Liver (tissue), 9 donors: ENCODE measurements around the gene CCL2. TPM values are rescaled to one million over a fixed set of nuclear protein-coding genes. Genes with fewer than 3 reads are reported as not detected.

Experiments used
- DNase-seq: peaks from one replicate; pipeline ENCODE4 v3.0.0-alpha.2; 2017; ENCODE audit warnings: low spot score
- H3K27ac ChIP-seq, 2 donors: one replicate each; pipeline ENCODE4 v1.7.0; 2013; ENCODE audit warnings: inconsistent platforms in 2 of 2, low read length in 2 of 2, control low read depth in 1 of 2, low read depth in 1 of 2, mild to moderate bottlenecking in 1 of 2
- H3K27me3 ChIP-seq, 4 donors: one replicate each; pipeline versions ENCODE4 v1.6.1 to v1.7.0; 2013; ENCODE audit warnings: low read length in 3 of 4, inconsistent platforms in 1 of 4, mild to moderate bottlenecking in 1 of 4, moderate library complexity in 1 of 4; ENCODE audit not compliant: control insufficient read depth in 4 of 4, insufficient read depth in 4 of 4
- H3K36me3 ChIP-seq, 4 donors: one replicate each; pipeline versions ENCODE4 v1.6.1 to v1.7.0; 2013; ENCODE audit warnings: low read length in 3 of 4, mild to moderate bottlenecking in 3 of 4, low read depth in 1 of 4, moderate library complexity in 1 of 4; ENCODE audit not compliant: control insufficient read depth in 4 of 4, insufficient read depth in 3 of 4
- H3K4me1 ChIP-seq, 4 donors: one replicate each; pipeline versions ENCODE4 v1.6.1 to v1.7.0; 2013; ENCODE audit warnings: low read length in 3 of 4, mild to moderate bottlenecking in 3 of 4, moderate library complexity in 1 of 4; ENCODE audit not compliant: control insufficient read depth in 4 of 4, insufficient read depth in 4 of 4
- H3K4me3 ChIP-seq, 3 donors: one replicate each; pipeline versions ENCODE4 v1.6.1 to v1.7.0; 2013; ENCODE audit warnings: low read length in 3 of 3, control low read depth in 1 of 3, low read depth in 1 of 3, mild to moderate bottlenecking in 1 of 3
- H3K9ac ChIP-seq, 2 donors: one replicate each; pipeline ENCODE4 v1.7.0; 2013; ENCODE audit warnings: low read length in 2 of 2, mild to moderate bottlenecking in 2 of 2, moderate library complexity in 2 of 2, control low read depth in 1 of 2, low read depth in 1 of 2
- H3K9me3 ChIP-seq, 4 donors: one replicate each; pipeline versions ENCODE4 v1.6.1 to v1.7.0; 2013; ENCODE audit warnings: low read length in 3 of 4; ENCODE audit not compliant: control insufficient read depth in 4 of 4
- ATF3 ChIP-seq: IDR thresholded peaks from 2 replicates; pipeline ENCODE4 v1.6.1; 2016; ENCODE audit warnings: antibody characterized with exemption
- CTCF ChIP-seq: fragments of 150-350 bp; IDR thresholded peaks from 2 replicates; pipeline ENCODE4 v1.5.1; 2017; ENCODE audit warnings: improper control_type of control experiment, low read depth, low read length; ENCODE audit not compliant: missing input control
- EGR1 ChIP-seq, 2 donors: IDR thresholded peaks; 2 replicates each; pipeline ENCODE4 v1.6.1; 2016 to 2018; ENCODE audit warnings: antibody characterized with exemption in 2 of 2, low read depth in 2 of 2
- FOXA1 ChIP-seq: IDR thresholded peaks from 2 replicates; pipeline ENCODE4 v1.6.1; 2016; ENCODE audit warnings: antibody characterized with exemption
- FOXA2 ChIP-seq: IDR thresholded peaks from 2 replicates; pipeline ENCODE4 v1.6.1; 2016; ENCODE audit warnings: antibody characterized with exemption
- GABPA ChIP-seq, 2 donors: IDR thresholded peaks in 1 of 2; conservative IDR thresholded peaks in 1 of 2; 2 replicates each; pipeline ENCODE4 v1.6.1; 2016; ENCODE audit warnings: antibody characterized with exemption in 2 of 2, mild to moderate bottlenecking in 1 of 2, moderate library complexity in 1 of 2
- HNF4A ChIP-seq, 2 donors: conservative IDR thresholded peaks; 2 replicates each; pipeline ENCODE4 v1.6.1; 2016; ENCODE audit warnings: antibody characterized with exemption in 2 of 2, mild to moderate bottlenecking in 2 of 2
- HNF4G ChIP-seq: IDR thresholded peaks from 2 replicates; pipeline ENCODE4 v1.6.1; 2016; ENCODE audit warnings: antibody characterized with exemption
- JUND ChIP-seq, 2 donors: IDR thresholded peaks; 2 replicates each; pipeline ENCODE4 v1.6.1; 2016; ENCODE audit warnings: antibody characterized with exemption in 2 of 2
- NR2F2 ChIP-seq: IDR thresholded peaks from 2 replicates; pipeline ENCODE4 v1.6.1; 2016; ENCODE audit warnings: antibody characterized with exemption
- RAD21 ChIP-seq, 2 donors: IDR thresholded peaks; 2 replicates each; pipeline ENCODE4 v1.6.1; 2016; ENCODE audit warnings: antibody characterized with exemption in 2 of 2, mild to moderate bottlenecking in 2 of 2
- REST ChIP-seq: IDR thresholded peaks from 2 replicates; pipeline ENCODE4 v1.6.1; 2016; ENCODE audit warnings: antibody characterized with exemption, mild to moderate bottlenecking
- RXRA ChIP-seq, 2 donors: IDR thresholded peaks; 2 replicates each; pipeline ENCODE4 v1.6.1; 2017 to 2018; ENCODE audit warnings: antibody characterized with exemption in 2 of 2, mild to moderate bottlenecking in 1 of 2
- SP1 ChIP-seq: IDR thresholded peaks from 2 replicates; pipeline ENCODE4 v1.6.1; 2018; ENCODE audit warnings: antibody characterized with exemption, mild to moderate bottlenecking
- TAF1 ChIP-seq: conservative IDR thresholded peaks from 2 replicates; pipeline ENCODE4 v1.6.1; 2016; ENCODE audit warnings: antibody characterized with exemption, mild to moderate bottlenecking
- YY1 ChIP-seq: IDR thresholded peaks from 2 replicates; pipeline ENCODE4 v1.6.1; 2016; ENCODE audit warnings: antibody characterized with exemption, mild to moderate bottlenecking
- WGBS: extraction: QIAGEN DNeasy Blood & Tissue Kit; methylation state at CpG from one replicate; pipeline ENCODE4 v1.1.7; 2013; 5-methylcytosine and 5-hydroxymethylcytosine counted together
- polyA plus RNA-seq, 2 donors: library from polyadenylated mRNA; stranded (reverse) in 1 of 2; unstranded in 1 of 2; fragments of 200-250 nt in 1 of 2; fragments of >200 nt in 1 of 2; fragmentation: Nextera tagmentation in 1 of 2; extraction: Ambion mirVana in 1 of 2; gene quantifications; one replicate each; pipeline versions ENCODE4 v1.2.1 to v1.2.3, GENCODE V29; 2013 to 2015
- total RNA-seq, 2 donors: library from RNA; depleted of rRNA; stranded (reverse); fragments of >200 nt; gene quantifications; one replicate each; pipeline ENCODE4 v1.2.3, GENCODE V29; 2014
- TF ChIP-seq, protein P1 (sequence below): IDR thresholded peaks from 2 replicates; pipeline ENCODE4 v1.6.1; 2016; ENCODE audit warnings: antibody characterized with exemption
- TF ChIP-seq, protein P2 (sequence below): IDR thresholded peaks from 2 replicates; pipeline ENCODE4 v1.6.1; 2016; ENCODE audit warnings: antibody characterized with exemption
- donor health status: healthy.
- donor health status: healthy.
- donor health status: healthy.
- donor health status: healthy.
- donor health status: healthy.

The CCL2 gene
- total and polyA plus RNA-seq, 4 donors: 3.5 to 8.9 (median 5.4) TPM

DNA sequence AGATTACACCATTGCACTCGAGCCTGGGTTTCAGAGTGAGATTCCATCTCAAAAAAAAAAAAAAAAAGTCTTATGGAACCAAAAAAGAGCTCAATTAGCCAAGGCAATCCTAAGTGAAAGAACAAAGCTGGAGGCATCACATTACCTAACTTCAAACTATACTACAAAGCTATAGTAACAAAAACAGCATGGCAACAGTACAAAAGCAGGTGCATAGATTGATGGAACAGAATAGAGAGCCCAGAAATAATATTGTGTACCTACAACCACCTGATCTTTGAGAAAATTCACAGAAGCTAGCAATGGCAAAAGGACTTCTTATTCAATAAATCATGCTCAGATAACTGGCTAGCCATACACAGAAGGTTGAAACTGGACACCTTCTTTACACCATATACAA lies 24.7 kb upstream of the CCL2 start:
- no peak overlapping the region for H3K27ac ChIP-seq
- H3K4me3 ChIP-seq: no peak overlapping the region
- 45% methylated on average over 1 of the region's 1 CpG for WGBS
- no peak for TF ChIP-seq YY1
- TF ChIP-seq HNF4G: no peak
- TF ChIP-seq JUND (IDR thresholded peaks at IDR 0.05): no peak
- TF ChIP-seq, protein P1, sequence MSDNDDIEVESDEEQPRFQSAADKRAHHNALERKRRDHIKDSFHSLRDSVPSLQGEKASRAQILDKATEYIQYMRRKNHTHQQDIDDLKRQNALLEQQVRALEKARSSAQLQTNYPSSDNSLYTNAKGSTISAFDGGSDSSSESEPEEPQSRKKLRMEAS: no peak
- TF ChIP-seq FOXA1: no peak
- no peak for TF ChIP-seq REST
- no peak for TF ChIP-seq GABPA (IDR thresholded peaks at IDR 0.05 in 1 of 2, conservative IDR thresholded peaks at IDR 0.05 in 1 of 2)
- TF ChIP-seq ATF3: no peak
- TF ChIP-seq NR2F2: no peak
- TF ChIP-seq FOXA2: no peak
- no peak for TF ChIP-seq TAF1
- TF ChIP-seq HNF4A (conservative IDR thresholded peaks at IDR 0.05): no peak
- TF ChIP-seq, protein P2, sequence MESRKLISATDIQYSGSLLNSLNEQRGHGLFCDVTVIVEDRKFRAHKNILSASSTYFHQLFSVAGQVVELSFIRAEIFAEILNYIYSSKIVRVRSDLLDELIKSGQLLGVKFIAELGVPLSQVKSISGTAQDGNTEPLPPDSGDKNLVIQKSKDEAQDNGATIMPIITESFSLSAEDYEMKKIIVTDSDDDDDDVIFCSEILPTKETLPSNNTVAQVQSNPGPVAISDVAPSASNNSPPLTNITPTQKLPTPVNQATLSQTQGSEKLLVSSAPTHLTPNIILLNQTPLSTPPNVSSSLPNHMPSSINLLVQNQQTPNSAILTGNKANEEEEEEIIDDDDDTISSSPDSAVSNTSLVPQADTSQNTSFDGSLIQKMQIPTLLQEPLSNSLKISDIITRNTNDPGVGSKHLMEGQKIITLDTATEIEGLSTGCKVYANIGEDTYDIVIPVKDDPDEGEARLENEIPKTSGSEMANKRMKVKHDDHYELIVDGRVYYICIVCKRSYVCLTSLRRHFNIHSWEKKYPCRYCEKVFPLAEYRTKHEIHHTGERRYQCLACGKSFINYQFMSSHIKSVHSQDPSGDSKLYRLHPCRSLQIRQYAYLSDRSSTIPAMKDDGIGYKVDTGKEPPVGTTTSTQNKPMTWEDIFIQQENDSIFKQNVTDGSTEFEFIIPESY: no peak
- TF ChIP-seq RAD21 (IDR thresholded peaks at IDR 0.05): no peak
- no peak for TF ChIP-seq CTCF
- TF ChIP-seq RXRA (IDR thresholded peaks at IDR 0.05): no peak
- no peak for TF ChIP-seq SP1
- no peak for TF ChIP-seq EGR1 (IDR thresholded peaks at IDR 0.05; ENCODE audit: low read depth in 2 of 2)
- H3K27me3 ChIP-seq: no peaks in the 10 kb centered on the region
- no peak overlapping the region for H3K9ac ChIP-seq
- peaks cover 0 to 9% (median 4%) of the 10 kb centered on the region in 4 donors for H3K9me3 ChIP-seq
- peaks cover 0 to 9% (median 6%) of the 10 kb centered on the region in 4 donors for H3K4me1 ChIP-seq
- H3K36me3 ChIP-seq: no peaks in the 10 kb centered on the region
- DNase-seq: no peak
